ENCODE data around the gene GPC3.

GRCh38 chrX:133637765-133638164 is 347.6 kb downstream of the GPC3 start:
- no peak for TF ChIP-seq CTCF (IDR thresholded peaks at IDR 0.05; ENCODE audit: low read depth, low read length, poor library complexity, severe bottlenecking)
- TF ChIP-seq EZH2phosphoT487 (IDR thresholded peaks at IDR 0.05; ENCODE audit: borderline replicate concordance, low read length): no peak

Data from DOHH2 (cell line).